Measurements from ENCODE around the gene DTYMK.

DNA sequence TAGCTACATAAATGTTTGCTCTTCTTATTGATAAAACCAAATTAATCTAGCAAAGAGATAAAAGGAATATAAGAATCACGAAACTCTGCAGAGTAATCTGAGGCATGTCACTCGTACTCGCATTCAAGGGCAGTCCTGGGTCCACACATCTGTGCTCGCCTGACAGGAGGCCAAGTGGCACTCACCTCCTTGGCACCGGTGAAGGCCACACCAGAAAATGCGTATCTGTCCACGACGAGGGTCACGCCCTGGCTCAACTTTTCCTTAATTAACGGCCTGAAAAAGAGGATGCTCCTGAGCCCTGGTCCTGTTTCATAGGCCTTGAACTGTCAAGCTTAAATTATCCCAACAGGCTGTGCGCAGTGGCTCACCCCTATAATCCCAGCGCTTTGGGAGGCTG lies 6.6 kb downstream of the DTYMK start:
- TF ChIP-seq, protein P1, sequence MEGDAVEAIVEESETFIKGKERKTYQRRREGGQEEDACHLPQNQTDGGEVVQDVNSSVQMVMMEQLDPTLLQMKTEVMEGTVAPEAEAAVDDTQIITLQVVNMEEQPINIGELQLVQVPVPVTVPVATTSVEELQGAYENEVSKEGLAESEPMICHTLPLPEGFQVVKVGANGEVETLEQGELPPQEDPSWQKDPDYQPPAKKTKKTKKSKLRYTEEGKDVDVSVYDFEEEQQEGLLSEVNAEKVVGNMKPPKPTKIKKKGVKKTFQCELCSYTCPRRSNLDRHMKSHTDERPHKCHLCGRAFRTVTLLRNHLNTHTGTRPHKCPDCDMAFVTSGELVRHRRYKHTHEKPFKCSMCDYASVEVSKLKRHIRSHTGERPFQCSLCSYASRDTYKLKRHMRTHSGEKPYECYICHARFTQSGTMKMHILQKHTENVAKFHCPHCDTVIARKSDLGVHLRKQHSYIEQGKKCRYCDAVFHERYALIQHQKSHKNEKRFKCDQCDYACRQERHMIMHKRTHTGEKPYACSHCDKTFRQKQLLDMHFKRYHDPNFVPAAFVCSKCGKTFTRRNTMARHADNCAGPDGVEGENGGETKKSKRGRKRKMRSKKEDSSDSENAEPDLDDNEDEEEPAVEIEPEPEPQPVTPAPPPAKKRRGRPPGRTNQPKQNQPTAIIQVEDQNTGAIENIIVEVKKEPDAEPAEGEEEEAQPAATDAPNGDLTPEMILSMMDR (IDR thresholded peaks at IDR 0.05): no peak
- TF ChIP-seq POLR2A (IDR thresholded peaks at IDR 0.05): no peak
- TF ChIP-seq POLR2AphosphoS5 (IDR thresholded peaks at IDR 0.05): no peak

Measured in upper lobe of left lung (tissue), 4 donors.